GM18508 (cell line): Measurements from ENCODE around the gene LIPH.
"Not testable (repeated sequence)": the region's sequence is repeated elsewhere in the genome, so short reads cannot be mapped to it uniquely, and the experiment has no call there.

Experiments used
- ATAC-seq: cut with Tn5 transposase; IDR thresholded peaks from one replicate; pipeline ENCODE4 v1.9.1; 2021; ENCODE audit warnings: moderate number of reproducible peaks; ENCODE audit not compliant: insufficient read depth, unreplicated experiment

The LIPH gene

GRCh38 chr3:185552358-185552877, at the start of gene LIPH:
LIPH (minus strand) TSS chr3:185552588; CDS start chr3:185552471, 117 bp downstream.
- ATAC-seq = no peak

- ATAC-seq = no peak
These were observed 43.1 kb upstream of the LIPH start for GRCh38 chr3:185595526-185595925.

DNA sequence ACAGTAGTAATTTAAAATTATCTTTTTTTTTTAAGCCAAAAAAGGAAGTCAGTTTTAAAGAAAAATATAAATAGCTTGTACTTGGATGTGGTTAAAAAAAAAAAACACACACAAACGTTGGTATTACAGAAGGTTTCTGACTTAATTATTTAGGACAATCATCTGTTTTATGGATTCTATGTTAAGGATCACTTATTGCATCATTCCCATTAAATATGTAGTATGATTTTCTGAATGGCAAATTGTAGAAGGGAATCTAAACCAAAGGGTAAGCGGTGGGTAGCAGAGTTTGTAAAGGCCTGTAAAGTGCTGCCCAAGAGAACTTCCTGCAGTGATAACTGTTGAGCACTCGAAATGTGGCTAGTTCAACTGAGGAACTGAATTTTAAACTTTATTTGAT, 41.7 kb upstream of the LIPH start:
- ATAC-seq = no peak

GRCh38 chr3:185586686-185587039, 34.3 kb upstream of the LIPH start:
- ATAC-seq = peak; percentile 4

GRCh38 chr3:185585859-185586685, 33.7 kb upstream of the LIPH start, which contains the start of gene SENP2:
SENP2 (plus strand) TSS chr3:185586295; CDS start chr3:185586414, 119 bp downstream.
- peak; percentile 86 for ATAC-seq

- no peak for ATAC-seq
These were observed 33.1 kb upstream of the LIPH start for GRCh38 chr3:185585518-185585858.

- ATAC-seq = no peak
These were observed 32.3 kb upstream of the LIPH start for GRCh38 chr3:185584686-185585085.

DNA sequence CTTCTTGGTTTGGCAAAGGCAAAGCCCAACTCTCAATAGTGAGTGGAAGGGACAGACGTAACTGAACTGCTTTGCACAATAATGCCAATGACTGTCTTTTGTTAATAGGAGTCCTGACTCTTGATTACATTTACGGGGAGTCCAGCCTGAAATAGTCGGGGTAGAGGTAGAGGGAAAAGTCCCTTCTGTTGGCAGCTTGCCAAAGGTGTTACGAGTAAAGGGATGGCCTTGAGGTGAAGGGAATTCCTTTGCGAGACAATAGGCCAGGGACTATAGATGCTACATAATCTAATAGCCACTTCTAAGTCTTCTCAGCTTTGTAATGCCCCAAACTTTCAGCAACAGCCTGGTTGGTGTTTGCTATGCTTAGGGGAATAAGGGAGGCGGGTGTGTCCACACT, 31.5 kb upstream of the LIPH start:
- ATAC-seq = no peak

DNA sequence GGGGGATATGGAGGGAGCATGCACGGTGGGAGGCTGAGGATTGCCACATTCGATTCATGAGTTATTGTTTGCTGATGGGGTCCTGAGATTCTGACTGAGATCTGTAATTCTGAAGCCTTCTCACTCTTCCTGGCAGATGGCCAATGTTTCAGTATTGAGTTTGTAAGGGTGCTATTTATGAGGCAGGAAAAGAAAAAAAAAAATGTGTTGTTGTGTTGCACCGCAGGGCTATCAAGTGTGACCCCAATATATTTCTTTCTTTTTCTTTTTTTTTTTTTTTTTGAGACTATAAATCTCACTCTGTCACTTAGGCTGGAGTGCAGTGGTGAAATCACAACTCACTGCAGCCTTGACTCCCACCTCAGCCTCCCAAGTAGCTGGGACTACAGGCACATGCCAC, 30.5 kb upstream of the LIPH start:
- ATAC-seq = no peak

GRCh38 chr3:185582236-185582635, 29.8 kb upstream of the LIPH start:
- ATAC-seq = no peak

DNA sequence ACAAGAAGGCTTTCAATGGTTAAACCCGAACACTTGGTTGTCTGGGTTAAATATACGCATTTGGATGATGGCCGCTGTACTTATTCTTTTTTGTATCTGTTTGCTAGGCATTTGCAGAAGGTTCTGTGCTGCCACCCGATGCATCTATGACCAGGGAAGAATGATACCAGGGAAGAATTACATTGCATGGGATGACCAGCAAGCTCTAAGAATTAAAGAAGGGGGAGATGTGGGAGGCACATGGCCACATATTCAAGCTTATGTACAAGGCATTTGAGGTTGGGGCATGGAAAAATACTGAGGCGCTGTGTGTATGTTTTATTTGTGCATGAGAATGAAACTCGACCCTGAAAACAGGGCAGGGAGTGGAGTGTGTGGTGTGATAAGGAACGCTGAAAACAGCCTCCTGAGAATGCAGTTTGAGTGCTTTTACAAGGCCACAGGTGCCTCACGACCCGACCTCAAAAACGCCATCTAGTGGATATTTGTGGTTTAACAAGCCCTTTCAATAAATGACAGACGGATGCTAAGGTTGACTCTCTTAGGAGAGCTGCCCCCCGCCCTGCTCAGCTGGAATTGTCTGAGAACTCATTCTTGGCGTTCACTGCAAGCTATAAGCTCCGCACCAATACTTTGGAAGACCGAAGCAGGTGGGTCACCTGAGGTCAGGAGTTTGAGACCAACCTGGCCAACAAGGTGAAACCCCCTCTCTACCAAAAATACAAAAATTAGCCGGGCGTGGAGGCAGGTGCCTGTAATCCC, 22.9 kb upstream of the LIPH start:
- not testable (repeated sequence) for ATAC-seq

GRCh38 chr3:185572183-185572582, 19.8 kb upstream of the LIPH start:
- ATAC-seq = no peak

- no peak for ATAC-seq
These were observed 9.6 kb upstream of the LIPH start for GRCh38 chr3:185561958-185562357.

DNA sequence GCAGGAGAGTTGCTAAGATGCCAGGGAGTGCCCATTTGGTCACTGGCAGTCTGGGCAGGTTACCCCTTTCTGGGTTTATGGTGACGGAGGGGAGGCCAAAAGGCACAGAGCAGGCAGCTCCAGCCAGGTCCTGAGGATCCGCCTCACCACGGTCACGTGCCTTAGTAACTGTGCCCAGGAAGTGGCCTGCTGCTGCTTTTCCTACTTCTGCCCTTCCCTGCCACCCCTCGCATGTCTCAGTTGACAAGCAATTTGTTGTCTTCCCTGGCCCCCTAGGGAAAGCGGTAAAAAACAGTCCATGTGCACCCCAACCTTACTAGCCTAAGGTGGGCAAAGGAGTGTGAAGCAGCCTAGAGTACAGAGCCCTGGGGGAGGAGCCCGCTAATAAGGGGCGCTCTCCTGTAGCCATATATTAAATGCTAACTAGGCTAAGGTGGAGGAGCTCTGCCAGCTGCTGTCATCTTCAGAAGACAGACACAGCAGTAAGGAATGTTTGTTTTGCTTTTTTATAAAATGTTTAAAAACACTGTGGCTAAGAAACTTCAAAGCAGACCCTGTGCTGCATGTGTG, 9.1 kb upstream of the LIPH start:
- no peak for ATAC-seq

- no peak for ATAC-seq
These were observed 8.3 kb upstream of the LIPH start for GRCh38 chr3:185560676-185561075.

DNA sequence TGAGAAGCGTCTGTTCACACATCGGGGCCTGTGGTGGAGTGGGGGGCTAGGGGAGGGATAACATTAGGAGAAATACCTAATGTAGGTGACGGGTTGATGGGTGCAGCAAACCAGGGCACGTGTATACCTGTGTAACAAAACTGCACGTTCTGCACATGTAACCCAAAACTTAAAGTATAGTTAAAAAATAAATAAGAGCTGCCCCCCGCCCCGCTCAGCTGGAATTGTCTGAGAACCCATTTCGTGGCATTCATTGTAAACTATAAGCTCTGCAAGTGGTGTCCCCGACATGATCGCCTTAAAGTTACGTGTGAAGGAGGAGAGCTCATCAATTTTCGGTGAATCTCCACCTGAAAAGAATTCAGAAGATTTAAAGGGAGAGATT, 7.3 kb upstream of the LIPH start:
- no peak for ATAC-seq

DNA sequence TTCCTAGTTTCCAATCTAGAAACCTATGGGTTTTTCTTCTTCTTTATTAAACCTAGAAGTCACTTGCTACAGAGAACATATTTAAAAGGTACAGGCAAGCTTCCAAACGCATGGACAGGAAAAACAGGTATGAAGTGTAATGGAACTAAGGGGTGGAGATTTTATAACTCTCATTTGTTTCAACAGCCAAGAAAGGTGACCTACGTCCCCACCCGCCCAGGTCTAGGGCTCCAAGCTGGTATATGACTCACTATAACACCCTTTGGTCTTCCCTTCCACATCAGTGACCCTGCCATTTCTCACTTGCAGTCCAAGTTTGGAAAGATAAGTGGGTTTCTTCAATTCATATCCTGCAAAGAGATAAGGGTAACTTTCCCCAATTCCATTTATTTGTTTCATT, 6.0 kb upstream of the LIPH start:
- ATAC-seq = no peak

- not testable (repeated sequence) for ATAC-seq
These were observed 4.3 kb upstream of the LIPH start for GRCh38 chr3:185556640-185557039.

DNA sequence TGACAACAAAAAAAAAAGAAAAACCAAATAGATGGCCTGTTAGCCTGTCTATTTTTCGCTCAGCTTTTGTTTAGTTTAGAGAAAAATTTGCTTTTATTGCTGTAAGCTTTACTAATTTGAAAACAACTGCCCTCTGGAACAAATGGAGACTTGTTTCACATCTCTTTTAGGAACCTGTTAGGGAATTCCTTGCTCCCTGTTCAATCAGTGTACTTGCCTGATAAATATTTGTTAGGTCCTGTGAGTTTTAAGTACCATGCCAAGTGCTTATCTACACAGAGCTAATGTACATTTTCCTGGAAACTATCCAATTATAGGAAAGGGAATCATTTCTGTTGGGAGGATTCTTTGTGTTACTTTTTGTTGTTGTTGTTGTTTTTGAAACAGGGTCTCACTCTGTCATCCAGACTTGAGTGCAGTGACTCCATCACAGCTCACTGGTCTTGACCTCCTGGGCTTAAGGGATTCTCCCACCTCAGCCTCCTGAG, 3.5 kb upstream of the LIPH start:
- ATAC-seq = no peak

DNA sequence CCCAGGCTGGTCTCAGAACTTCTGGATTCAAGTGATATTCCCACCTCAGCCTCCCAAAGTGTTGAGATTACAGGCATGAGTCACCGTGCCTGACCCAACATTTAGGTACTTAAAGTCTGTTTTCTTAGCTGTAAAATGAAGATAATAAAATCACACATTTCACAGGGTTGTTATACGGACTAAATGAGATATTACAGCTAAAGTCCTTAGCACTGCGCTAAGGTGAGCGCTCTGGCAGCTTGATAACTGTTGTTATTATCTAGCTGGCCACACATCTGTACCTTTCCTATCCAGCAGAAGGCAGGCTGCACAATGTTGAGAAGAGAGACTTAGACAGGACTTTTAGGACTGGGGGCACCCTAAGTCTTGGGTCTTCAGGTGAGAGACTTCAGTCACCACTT, 2.7 kb upstream of the LIPH start:
- no peak for ATAC-seq

GRCh38 chr3:185549651-185550111, 2.7 kb downstream of the LIPH start:
- ATAC-seq = no peak
